Activated gamma-delta T cell treated with Interleukin-2 at 50 U/mL for 16 hours (primary cell): ENCODE data around the gene CLDND1.
"Not testable (repeated sequence)": the region's sequence is repeated elsewhere in the genome, so short reads cannot be mapped to it uniquely, and the experiment has no call there.

Source experiments
- DNase-seq: peaks from one replicate; pipeline ENCODE4 v3.0.0-alpha.2; 2020

Gene CLDND1

GRCh38 chr3:98522544-98523281 lies at the start of gene CLDND1:
TSS of gene CLDND1 (minus strand) at chr3:98522902. CDS start at chr3:98521424, 1,478 bp downstream.
- peak; percentile 93 for DNase-seq

DNA sequence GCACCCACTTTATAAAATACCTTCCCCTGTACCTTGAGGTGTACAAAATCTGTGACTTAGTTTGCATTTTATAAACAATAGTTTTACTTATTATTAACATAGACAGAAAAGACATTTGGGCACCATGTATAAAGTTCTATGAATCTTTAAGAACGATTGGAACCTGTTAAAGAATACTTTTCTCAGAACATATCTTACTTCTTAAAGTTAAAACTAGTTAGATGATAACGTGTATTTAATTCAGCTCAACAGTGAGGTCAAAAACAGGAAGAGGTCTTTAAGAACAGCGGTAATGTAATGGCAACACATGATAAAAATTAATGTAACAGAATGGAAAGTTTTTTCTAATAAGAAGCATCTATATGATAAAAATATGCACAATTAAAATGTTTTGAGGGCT lies 45.7 kb upstream of the CLDND1 start:
- no peak for DNase-seq

DNA sequence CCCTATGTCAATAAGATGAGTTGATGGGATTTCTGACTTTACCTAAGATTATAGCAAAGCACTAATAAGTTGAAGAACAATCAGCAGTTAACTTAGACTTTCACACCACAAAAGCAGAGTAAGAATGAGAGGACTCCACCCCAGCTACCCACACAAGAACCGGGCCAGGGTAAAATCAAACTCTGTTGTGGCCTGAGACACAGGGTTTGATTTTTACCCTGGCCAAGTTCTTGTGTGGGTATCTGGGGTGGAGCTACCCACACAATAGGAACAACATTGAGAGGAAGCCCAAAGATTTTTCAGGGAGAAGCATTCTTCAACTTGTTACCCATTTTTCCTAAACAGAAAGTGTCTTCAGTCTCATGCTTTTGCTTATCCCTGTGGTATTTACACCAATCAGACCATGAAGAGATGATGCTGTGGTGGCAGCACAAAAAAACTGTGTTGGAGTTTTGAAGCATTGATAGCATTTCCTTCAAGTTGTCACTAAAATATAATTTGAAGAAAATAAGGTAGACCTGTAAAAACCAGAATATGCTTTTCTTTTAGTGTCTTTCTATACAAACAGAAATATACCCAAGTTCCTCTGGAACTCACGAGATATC lies 45.1 kb upstream of the CLDND1 start:
- no peak for DNase-seq

DNA sequence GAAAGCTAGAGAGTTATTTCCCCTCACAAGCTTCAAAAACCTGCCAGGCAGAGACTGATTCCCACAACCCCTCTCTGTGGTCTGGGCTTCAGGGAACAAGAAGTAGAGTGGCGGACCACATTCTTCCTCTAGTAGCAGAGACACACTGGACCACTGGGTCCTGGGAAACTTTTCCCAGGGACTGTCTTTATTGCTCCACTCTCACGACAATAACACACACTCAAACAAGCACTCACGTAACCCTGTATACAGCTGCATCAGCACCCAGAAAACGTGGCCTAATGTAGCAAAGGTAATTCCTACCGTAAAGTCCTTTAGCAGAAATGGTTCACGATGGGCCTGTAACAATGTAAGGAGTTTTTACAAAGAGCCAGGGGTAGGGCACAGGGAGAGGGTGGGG lies 43.1 kb upstream of the CLDND1 start:
- no peak for DNase-seq

GRCh38 chr3:98565237-98565643 lies 42.5 kb upstream of the CLDND1 start:
- no peak for DNase-seq

GRCh38 chr3:98564282-98565005 lies 41.7 kb upstream of the CLDND1 start:
- peak; percentile 63 for DNase-seq

DNA sequence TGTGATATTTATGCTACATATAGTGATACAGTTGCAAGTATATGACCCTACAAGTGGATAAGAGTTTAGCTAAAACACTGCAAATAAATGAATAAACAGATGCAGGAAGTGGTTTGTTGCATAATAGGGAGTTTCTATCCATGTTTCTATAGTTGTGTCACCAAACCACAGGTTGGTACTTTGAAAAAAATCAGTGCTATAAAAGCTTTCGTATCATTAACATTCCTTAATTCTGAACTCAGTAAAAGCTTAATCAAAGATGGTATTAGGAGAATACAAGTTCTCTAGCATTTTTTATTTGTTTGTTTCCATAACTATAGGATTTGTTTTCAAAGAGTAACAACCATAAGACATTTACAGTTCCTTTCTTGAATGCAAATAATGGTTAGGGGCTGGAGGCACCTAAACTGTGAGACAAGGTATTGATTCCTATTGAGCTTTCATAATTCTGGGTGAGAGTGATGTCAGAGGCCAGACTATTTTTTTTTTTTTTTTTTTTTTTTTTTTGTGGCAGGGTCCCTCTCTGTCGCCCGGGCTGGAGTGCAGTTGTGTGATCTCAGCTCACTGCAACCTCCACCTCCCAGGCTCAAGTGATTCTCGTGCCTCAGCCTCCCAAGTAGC lies 41.1 kb upstream of the CLDND1 start:
- no peak for DNase-seq

GRCh38 chr3:98561727-98562521 lies 39.2 kb upstream of the CLDND1 start:
- DNase-seq = no peak

- DNase-seq = no peak
Observed at GRCh38 chr3:98560911-98561310, 38.2 kb upstream of the CLDND1 start.

DNA sequence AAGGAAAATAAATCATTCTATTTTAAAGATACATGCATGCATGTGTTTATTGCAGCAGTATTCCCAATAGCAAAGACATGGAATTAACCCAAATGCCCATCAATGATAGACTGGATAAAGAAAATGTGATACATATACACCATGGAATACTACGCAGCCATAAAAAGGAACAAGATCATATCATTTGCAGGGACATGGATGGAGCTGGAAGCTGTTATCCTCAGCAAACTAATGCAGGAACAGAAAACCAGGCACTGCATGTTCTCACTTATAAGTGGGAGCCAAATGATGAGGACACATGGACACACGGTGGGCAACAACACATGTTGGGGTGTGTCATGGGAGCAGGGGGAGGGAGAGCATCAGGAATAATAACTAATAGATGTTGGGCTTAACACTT lies 37.1 kb upstream of the CLDND1 start:
- not testable (repeated sequence) for DNase-seq

- DNase-seq = no peak
Observed at GRCh38 chr3:98558100-98558827, 35.6 kb upstream of the CLDND1 start.

GRCh38 chr3:98557324-98558010 lies 34.8 kb upstream of the CLDND1 start:
- no peak for DNase-seq

GRCh38 chr3:98556164-98557130 lies 33.7 kb upstream of the CLDND1 start:
- DNase-seq = peak; percentile 72

DNA sequence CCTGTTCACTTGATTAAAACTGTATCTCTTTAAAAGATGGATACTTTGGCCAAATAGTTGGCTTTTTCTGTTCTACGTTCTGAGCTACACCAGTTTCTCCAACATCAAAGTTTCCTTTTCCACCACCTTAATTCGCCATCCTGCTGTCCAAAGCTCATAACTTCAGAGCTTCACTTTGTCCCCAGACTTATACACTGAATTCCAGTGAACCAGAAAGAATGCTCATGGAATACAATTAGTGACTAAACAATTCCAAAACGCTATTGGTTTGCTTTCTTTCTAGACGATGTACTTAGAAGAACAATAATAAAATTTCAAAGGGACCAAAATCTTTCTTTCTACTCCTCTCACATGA lies 32.3 kb upstream of the CLDND1 start:
- DNase-seq = no peak

DNA sequence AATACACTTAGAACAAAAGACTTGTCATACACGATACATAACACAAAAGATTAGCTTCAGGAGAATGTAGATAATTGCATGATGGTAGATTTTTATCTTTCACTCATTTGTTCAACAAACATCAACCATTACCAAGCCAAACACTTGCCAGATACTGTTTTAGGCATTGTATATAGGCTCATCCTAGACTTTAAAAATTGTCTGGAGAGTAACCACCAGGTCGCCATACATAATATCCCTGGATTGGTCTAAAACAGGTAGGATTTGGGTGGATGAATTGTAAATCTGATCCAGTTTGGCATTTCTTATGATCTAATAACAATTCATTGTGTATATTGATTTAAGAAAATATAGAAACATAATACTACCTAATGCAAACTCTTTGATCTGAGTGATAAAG lies 31.9 kb upstream of the CLDND1 start:
- DNase-seq = no peak

DNA sequence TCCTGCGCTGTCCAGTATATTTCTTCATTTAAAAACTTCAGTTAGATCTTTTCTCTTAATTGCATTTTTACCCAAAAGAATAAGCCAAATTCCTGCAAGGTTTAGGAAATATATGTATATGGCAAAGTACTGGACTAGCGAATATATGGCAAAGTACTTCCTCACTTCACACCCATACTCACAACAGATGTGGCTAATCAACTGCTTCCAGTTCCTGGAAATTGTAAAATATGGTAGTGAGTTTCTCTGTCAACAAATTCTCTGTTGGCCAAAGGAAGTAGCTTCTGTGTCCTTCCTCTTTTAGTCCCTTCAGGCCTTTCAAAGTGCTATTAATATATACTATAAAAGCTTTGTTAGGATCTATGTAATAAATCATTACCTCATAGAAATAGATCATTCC lies 31.1 kb upstream of the CLDND1 start:
- no peak for DNase-seq

GRCh38 chr3:98553021-98553563 lies 30.4 kb upstream of the CLDND1 start:
- DNase-seq = no peak

DNA sequence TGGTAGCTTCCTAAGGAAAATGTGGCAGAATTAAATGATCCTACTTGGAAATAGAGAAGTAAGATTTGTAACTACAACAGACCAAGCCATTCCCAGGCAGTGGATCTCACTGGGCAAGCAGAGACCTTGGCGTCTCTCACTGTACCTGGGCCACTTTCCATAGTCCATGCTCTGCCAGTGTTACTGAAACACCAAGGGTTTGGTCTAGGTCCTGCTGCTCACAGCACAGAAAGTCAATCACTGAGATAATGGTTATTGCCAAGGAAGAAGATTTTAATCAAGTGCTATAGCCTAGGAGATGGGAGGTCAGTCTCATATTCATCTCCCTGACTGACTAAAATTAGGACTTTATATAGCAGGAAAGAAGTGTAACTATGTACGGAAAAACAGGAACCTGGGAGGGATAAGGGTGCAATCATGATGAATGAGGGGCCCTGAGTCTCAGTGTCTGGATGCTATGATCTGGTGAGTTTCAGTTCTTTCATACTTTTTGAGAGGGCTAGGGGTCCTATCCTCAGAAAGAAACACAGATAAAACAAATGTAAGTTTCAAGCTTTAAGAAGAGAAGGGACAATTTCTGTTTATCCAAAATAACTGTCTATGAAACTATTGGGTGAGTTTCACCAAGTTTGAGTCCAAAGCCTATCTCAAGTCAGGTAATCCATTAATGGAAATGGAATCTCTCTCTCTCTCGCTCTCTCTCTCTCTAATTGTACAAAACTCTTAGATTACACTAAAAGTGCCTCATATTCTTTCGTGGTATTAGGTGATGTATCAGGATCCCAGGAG lies 29.7 kb upstream of the CLDND1 start:
- no peak for DNase-seq

DNA sequence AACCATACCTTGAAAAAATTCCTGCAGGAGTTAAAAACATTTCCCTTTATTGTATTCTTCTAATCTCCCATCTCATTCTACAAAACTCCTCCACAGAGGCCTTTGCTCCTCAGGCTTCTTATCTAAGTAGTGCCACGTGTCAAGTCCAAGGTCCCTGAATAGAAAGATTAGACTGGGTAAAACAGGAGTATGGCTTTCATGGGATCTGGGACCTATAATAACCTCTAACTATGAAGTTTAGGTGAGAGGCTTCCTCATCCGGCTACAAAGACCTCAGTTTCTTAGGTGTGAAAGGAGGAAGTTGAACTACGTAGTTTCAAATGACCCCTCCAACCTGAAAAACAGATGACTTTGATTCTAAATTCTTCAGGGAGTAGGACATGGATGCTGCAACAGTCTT lies 29.1 kb upstream of the CLDND1 start:
- DNase-seq = no peak
